ENCODE measurements around the gene EZH1.
A peak's percentile ranks its signal among the peaks of the same experiment; 100 is the strongest.

Gene EZH1

DNA sequence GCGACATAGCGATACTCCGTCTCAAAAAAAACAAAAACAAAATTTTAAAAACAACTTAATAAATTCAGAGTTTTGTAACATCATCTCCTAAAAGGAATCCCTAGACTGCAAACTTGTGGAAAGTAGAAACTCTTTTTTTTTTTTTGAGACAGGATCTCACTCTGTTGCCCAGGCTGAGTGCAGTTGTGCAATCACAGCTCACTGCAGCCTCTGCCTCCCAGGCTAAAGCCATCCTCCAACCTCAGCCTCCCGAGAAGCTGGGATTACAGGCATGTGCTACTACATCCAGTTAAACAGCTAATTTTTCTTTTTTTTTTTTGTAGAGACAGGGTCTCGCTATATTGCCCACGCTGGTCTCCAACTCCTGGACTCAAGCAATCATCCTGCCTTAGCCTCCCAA lies 19.7 kb downstream of the EZH1 start:
- TF ChIP-seq, protein P1, sequence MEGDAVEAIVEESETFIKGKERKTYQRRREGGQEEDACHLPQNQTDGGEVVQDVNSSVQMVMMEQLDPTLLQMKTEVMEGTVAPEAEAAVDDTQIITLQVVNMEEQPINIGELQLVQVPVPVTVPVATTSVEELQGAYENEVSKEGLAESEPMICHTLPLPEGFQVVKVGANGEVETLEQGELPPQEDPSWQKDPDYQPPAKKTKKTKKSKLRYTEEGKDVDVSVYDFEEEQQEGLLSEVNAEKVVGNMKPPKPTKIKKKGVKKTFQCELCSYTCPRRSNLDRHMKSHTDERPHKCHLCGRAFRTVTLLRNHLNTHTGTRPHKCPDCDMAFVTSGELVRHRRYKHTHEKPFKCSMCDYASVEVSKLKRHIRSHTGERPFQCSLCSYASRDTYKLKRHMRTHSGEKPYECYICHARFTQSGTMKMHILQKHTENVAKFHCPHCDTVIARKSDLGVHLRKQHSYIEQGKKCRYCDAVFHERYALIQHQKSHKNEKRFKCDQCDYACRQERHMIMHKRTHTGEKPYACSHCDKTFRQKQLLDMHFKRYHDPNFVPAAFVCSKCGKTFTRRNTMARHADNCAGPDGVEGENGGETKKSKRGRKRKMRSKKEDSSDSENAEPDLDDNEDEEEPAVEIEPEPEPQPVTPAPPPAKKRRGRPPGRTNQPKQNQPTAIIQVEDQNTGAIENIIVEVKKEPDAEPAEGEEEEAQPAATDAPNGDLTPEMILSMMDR (IDR thresholded peaks at IDR 0.05; ENCODE audit: low read depth, low read length): no peak
- DNase-seq (ENCODE audit: extremely low read depth, low read depth): no peak

DNA sequence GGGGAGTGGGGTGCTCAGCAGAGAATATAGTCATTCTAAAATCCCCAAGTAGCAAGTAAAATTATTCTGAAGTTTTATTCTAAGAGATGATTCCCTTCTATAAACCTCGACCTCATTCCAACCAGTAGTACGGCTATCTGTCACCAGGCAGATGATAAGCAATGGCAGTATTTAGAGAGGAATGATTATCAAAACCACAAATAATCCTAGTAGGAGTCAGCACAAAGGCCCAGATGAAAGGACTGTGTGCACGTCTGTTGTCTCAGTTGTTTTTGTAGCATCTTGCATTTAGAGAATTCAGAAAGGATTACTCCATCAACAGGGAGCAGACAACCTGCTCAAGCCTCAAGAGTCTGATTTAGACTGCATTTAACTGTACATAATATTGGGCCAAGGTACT lies 21.2 kb downstream of the EZH1 start:
- no peak for DNase-seq (ENCODE audit: extremely low read depth, low read depth)
- TF ChIP-seq, protein P1 (IDR thresholded peaks at IDR 0.05; ENCODE audit: low read depth, low read length): no peak

DNA sequence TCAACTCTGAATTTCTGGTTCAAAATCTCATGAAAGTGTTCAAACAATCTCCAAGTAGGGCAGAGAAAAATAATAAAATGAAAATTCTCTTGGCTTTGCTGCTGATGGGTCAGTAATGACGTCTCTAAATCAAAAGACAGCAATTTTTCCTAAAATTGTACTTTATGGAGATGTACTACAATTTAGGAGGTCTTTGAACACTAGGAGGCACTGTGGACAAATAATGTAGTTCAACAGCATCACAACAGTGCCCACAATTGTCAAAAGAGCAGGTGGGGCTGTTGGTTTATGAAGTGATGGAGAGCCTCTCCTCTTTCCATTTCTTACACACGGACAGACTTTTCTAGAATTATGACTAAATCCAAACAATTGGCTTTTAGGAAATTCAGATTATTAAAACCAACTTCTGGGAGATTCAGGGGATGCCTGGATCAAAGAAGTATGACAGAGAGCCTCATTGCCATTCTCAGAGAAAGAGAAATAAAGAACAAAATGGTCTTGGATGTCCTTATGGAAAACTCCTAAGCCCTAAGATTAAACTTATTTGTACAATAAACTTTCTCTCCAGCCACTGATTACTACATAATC lies 23.8 kb downstream of the EZH1 start:
- TF ChIP-seq, protein P1 (IDR thresholded peaks at IDR 0.05; ENCODE audit: low read depth, low read length): peak; percentile 64
- DNase-seq (ENCODE audit: extremely low read depth, low read depth): peak; percentile 32

DNA sequence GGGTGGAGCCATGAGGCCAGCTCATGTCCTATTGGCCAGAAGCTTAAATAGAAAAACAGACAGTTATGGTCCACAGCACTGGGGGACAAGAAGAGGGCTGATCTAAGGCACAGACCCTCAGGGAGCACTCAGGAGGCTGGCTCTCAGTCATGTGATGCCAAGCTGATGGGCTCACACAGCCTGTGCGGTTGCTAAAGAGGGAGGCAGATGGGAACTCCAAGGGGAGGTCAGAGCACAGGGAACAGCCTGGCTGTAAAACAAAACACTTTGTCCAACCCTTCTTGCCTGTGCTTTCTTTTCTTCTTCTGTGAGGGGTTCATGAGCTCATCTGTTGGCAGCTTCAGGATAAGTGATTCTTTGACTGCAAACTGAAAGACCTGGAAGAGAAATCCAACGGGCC lies 35.3 kb downstream of the EZH1 start:
- DNase-seq (ENCODE audit: extremely low read depth, low read depth): no peak
- TF ChIP-seq, protein P1 (IDR thresholded peaks at IDR 0.05; ENCODE audit: low read depth, low read length): no peak

DNA sequence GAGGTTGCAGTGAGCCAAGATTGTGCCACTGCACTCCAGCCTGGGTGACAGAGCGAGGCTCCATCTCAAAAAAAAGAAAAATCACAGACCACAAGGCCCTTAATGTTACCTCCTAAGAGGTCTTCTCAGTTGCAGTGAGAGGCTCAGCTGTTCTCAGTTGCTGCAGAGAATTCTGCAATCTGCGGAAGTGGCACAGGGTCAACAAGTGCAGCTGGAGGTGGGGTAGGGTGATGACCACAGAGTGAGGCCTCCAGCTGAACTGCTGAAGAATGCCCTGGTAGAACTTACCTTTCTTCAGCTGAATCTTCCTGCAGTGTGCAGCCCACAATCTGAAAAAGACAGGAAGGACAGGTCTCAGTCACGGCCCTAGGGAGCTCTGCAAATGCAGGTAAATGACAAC lies 36.3 kb downstream of the EZH1 start:
- TF ChIP-seq, protein P1 (IDR thresholded peaks at IDR 0.05; ENCODE audit: low read depth, low read length): no peak

DNA sequence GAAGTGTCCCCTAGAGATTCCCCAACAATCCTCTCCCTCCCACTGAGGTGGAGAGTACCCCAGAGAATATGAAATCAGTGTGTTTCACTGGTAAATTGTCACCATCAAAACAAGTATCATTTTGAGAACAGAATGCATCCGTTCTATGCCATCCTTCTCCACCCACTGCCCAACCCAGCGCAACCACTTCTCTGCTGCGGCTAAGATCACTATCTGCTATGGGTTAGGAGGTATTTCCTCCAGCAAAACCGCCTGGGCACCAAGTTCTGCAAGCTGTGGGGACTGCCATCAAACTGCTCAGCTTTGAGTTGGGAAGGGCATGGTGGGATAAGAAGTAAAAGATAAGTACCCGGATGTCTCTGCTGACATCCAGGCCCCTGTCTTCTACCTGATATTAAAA lies 38.1 kb downstream of the EZH1 start:
- TF ChIP-seq, protein P1 (IDR thresholded peaks at IDR 0.05; ENCODE audit: low read depth, low read length): no peak
- no peak for DNase-seq (ENCODE audit: extremely low read depth, low read depth)

More for the DNA sequence above, 36.3 kb downstream of the EZH1 start:
- DNase-seq (ENCODE audit: extremely low read depth, low read depth): no peak

DNA sequence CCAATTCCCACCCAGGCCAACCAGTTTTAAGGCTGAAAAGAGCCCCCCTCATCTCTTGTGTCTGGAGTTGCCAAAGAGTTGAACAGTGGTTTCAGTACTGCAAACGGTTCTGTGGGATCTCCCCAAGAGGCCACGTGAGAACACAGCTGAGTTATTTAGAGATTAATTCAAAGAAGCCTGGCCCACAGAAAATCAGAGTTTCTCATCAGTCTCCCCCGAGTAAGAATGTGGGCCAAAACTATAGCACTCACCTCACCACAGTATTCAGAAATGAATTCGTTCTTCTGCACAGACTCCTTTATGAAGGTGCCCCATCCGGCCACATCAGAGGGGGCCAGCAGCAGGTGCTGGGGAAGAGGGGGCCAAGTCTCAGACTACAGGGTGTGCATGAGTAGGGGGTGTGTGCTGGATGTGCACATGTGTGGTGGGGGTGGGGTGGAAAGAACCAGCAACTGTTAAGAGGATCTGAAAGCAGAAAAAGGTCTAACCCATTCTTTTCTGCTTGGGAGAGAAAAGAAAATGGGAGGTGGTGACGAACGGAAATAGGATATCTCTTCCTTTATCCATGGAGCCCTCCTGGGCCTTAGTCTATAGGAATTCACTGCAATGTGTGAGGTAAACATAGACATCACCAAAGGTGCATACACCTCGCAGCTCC lies 39.9 kb downstream of the EZH1 start:
- TF ChIP-seq, protein P1 (IDR thresholded peaks at IDR 0.05; ENCODE audit: low read depth, low read length): no peak

More for the DNA sequence above, 39.9 kb downstream of the EZH1 start:
- no peak for DNase-seq (ENCODE audit: extremely low read depth, low read depth)

All from AG09319 (cell line).